ENCODE data around the gene ETV5. TPM values are rescaled to one million over a fixed set of nuclear protein-coding genes. Genes with fewer than 3 reads are reported as not detected.

The ETV5 gene
- total RNA-seq, 2 donors from 2014 or later = 56.4 to 84.1 TPM

DNA sequence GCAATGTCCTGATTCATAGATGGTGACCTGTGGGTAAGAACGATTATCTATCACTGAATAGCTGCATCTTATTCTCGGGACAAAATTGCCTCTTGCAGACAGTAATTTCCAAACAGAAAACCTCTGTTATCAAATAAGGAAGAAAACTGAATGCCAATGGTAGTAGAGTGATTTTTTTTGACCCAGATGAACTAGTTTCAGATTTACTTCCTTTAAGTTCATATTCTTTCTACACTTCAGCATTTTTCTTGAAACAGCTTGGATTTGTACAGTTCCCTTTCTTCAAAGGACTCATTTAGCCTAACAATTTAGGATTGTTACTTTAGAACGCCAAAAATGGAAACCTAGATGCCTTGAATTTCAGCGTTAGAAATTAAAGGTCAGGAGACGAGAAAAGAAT lies 14.6 kb downstream of the ETV5 start:
- Histone ChIP-seq H3K4me3 (ENCODE audit: low read length) (no peak overlapping the region), H3K4me1 (ENCODE audit: control insufficient read depth, insufficient read depth, low read length) (peaks cover 30% of the 10 kb centered on the region), H3K27ac (ENCODE audit: low read depth, low read length) (no peak overlapping the region), H3K9me3 (ENCODE audit: control insufficient read depth, low read length) (no peaks in the 10 kb centered on the region), H3K27me3 (ENCODE audit: control insufficient read depth, insufficient read depth, low read length, poor library complexity, severe bottlenecking) (no peaks in the 10 kb centered on the region), H3K9ac (ENCODE audit: extremely low read depth, low read length, poor library complexity, severe bottlenecking) (no peak overlapping the region), H3K36me3 (ENCODE audit: control insufficient read depth, insufficient read depth, low read length) (no peaks in the 10 kb centered on the region)
- Mint-ChIP-seq H3K4me3 (no peak overlapping the region), H3K4me1 (peaks cover 75% of the 10 kb centered on the region), H3K36me3 (ENCODE audit: low read depth) (peaks cover 56% of the 10 kb centered on the region), H3K27me3 (ENCODE audit: insufficient read depth) (no peaks in the 10 kb centered on the region), H3K27ac (peak overlapping the region; percentile 48), H3K9me3 (no peaks in the 10 kb centered on the region)
- no peak for TF ChIP-seq CTCF (conservative IDR thresholded peaks at IDR 0.05)
- WGBS, 2 experiments (ENCODE audit: insufficient coverage in 1 of 2, insufficient read length in 1 of 2) = 92 to 94% methylated on average over 3 to 5 of the region's 5 CpGs
- no peak for DNase-seq

DNA sequence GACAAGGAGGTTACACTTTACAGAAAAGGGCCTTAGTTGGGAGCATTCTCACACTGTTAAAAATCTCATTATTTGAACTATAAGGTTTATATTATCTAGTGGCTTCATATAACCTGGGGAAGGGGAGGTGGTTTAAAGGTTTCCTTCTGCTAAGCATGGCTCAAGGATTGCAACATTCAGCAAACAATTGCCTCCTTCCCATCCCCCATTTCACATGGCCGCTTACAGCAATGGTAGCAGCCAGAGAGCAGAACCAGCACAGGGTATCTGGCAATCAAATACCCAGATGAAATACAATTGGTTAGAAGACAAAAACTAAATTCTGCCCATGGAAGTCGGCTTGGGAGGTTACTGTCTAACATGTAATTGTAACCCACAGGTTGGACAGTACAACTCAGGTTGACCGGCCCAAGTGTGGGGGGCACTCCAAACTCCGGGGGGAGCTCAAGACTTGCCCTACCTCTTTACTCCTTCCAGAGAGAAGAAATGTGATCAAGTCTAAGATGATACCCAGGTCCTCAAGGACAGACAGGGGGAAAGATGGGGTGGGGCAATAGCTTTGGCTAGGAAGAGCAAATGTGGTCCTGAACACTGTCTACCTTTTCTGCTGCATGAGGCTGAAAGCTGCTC lies 15.5 kb downstream of the ETV5 start:
- H3K4me3 Mint-ChIP-seq = peak overlapping the region; percentile 13
- H3K27me3 Mint-ChIP-seq (ENCODE audit: insufficient read depth) = no peaks in the 10 kb centered on the region
- Histone ChIP-seq H3K27me3 (ENCODE audit: control insufficient read depth, insufficient read depth, low read length, poor library complexity, severe bottlenecking) (no peaks in the 10 kb centered on the region), H3K9ac (ENCODE audit: extremely low read depth, low read length, poor library complexity, severe bottlenecking) (no peak overlapping the region), H3K27ac (ENCODE audit: low read depth, low read length) (no peak overlapping the region), H3K9me3 (ENCODE audit: control insufficient read depth, low read length) (no peaks in the 10 kb centered on the region), H3K4me3 (ENCODE audit: low read length) (peak overlapping the region; percentile 34), H3K36me3 (ENCODE audit: control insufficient read depth, insufficient read depth, low read length) (peaks cover 4% of the 10 kb centered on the region), H3K4me1 (ENCODE audit: control insufficient read depth, insufficient read depth, low read length) (peaks cover 30% of the 10 kb centered on the region)
- H3K27ac Mint-ChIP-seq = peak overlapping the region; percentile 48
- no peak for TF ChIP-seq CTCF (conservative IDR thresholded peaks at IDR 0.05)
- WGBS, 2 experiments (ENCODE audit: insufficient coverage in 1 of 2, insufficient read length in 1 of 2) = 90 to 92% methylated on average over 3 to 4 of the region's 4 CpGs
- no peak for DNase-seq
- H3K9me3 Mint-ChIP-seq = no peaks in the 10 kb centered on the region
- peaks cover 63% of the 10 kb centered on the region for H3K36me3 Mint-ChIP-seq (ENCODE audit: low read depth)
- H3K4me1 Mint-ChIP-seq = peaks cover 66% of the 10 kb centered on the region

DNA sequence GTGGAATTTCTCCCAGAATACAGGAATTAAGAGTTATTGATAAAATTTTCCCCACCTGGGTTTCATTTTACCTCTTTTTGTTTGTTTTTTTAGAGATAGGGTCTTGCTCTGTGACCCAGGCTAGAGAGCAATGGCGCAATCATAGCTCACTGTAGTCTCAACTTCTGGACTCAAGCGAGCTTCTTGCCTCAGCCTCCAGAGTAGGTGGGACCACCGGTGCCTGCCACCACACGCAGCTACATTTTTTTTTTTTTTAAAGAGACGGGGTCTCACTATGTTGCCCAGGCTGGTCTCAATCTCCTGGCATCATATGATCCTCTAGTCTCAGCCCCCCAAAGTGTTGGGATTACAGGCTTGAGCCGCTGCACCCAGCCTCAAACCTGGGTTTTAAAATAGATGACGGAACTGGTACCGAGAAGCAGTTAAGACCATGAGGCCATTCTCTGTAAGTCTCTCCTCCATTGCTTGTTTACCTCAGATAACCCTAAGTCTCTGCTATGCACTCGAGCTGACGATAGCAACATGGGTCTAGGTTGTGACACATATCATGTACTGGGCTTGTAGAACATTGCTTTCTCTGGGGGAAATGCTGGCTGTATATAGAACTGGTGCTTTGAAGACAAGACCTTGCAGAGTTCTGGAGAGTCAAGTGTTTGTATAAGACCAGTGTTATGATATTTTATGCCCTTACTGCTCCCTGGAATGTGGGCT lies 16.4 kb downstream of the ETV5 start:
- no peak overlapping the region for H3K4me3 Mint-ChIP-seq
- Histone ChIP-seq H3K4me1 (ENCODE audit: control insufficient read depth, insufficient read depth, low read length) (peaks cover 30% of the 10 kb centered on the region), H3K36me3 (ENCODE audit: control insufficient read depth, insufficient read depth, low read length) (peaks cover 13% of the 10 kb centered on the region), H3K9ac (ENCODE audit: extremely low read depth, low read length, poor library complexity, severe bottlenecking) (no peak overlapping the region), H3K4me3 (ENCODE audit: low read length) (peak overlapping the region; percentile 34), H3K9me3 (ENCODE audit: control insufficient read depth, low read length) (no peaks in the 10 kb centered on the region), H3K27me3 (ENCODE audit: control insufficient read depth, insufficient read depth, low read length, poor library complexity, severe bottlenecking) (no peaks in the 10 kb centered on the region), H3K27ac (ENCODE audit: low read depth, low read length) (no peak overlapping the region)
- peaks cover 72% of the 10 kb centered on the region for H3K36me3 Mint-ChIP-seq (ENCODE audit: low read depth)
- TF ChIP-seq CTCF (conservative IDR thresholded peaks at IDR 0.05) = no peak
- 86 to 97% methylated on average over 8 to 10 of the region's 10 CpGs for WGBS, 2 experiments (ENCODE audit: insufficient coverage in 1 of 2, insufficient read length in 1 of 2)
- no peaks in the 10 kb centered on the region for H3K27me3 Mint-ChIP-seq (ENCODE audit: insufficient read depth)
- peak overlapping the region; percentile 48 for H3K27ac Mint-ChIP-seq
- H3K4me1 Mint-ChIP-seq = peaks cover 61% of the 10 kb centered on the region
- DNase-seq = no peak
- no peaks in the 10 kb centered on the region for H3K9me3 Mint-ChIP-seq

Measured in endodermal cell (in vitro differentiated cells).